ENCODE measurements around the gene TAS1R3.

GRCh38 chr1:1326075-1326605 is 4.9 kb upstream of the TAS1R3 start:
- TF ChIP-seq CTCF (conservative IDR thresholded peaks at IDR 0.05; ENCODE audit: low read depth, low read length), result no peak
- no peak for TF ChIP-seq RCOR1 (IDR thresholded peaks at IDR 0.05; ENCODE audit: insufficient replicate concordance, low read length)
- TF ChIP-seq POLR2A (IDR thresholded peaks at IDR 0.05; ENCODE audit: low read depth, low read length), result no peak
- no peak for TF ChIP-seq CEBPB (IDR thresholded peaks at IDR 0.05; ENCODE audit: low read depth, low read length)
- no peak for TF ChIP-seq MXI1 (IDR thresholded peaks at IDR 0.05; ENCODE audit: borderline replicate concordance, low read depth, low read length)
- no peak for TF ChIP-seq NFE2L2 (IDR thresholded peaks at IDR 0.05; ENCODE audit: low read depth, low read length)
- TF ChIP-seq RAD21 (IDR thresholded peaks at IDR 0.05; ENCODE audit: low read length), result no peak
- TF ChIP-seq MAZ (IDR thresholded peaks at IDR 0.05; ENCODE audit: borderline replicate concordance, low read depth, low read length), result no peak
- TF ChIP-seq MAFK (IDR thresholded peaks at IDR 0.05; ENCODE audit: low read depth, low read length), result no peak
- no peak for TF ChIP-seq BHLHE40 (IDR thresholded peaks at IDR 0.05; ENCODE audit: low read depth, low read length)
- no peak for TF ChIP-seq CHD1 (IDR thresholded peaks at IDR 0.05; ENCODE audit: low read depth, low read length)
- TF ChIP-seq ELK1 (IDR thresholded peaks at IDR 0.05; ENCODE audit: borderline replicate concordance, low read depth, low read length), result no peak
- TF ChIP-seq SMC3 (IDR thresholded peaks at IDR 0.05; ENCODE audit: low read depth, low read length), result no peak
